WTC11 (cell line): ENCODE data around the gene FOXJ3. TPM values are rescaled to one million over a fixed set of nuclear protein-coding genes. Genes with fewer than 3 reads are reported as not detected.

Experiments used
- ATAC-seq: fragments of 200-7000 bp; cut with Tn5 transposase; 2 replicates; pipeline ENCODE4 v1.10.0; 2021; ENCODE audit warnings: mild to moderate bottlenecking, moderate library complexity
- CTCF ChIA-PET: fragments of 300-600 bp; sonication (Branson Sonifier 250); formaldehyde crosslinking; loops from one replicate; lab custom pipeline; 2021; ENCODE audit warnings: antibody characterized with exemption; lab: Charles Lee
- POLR2A ChIA-PET: fragments of 350-600 bp; sonication (Branson Sonifier 250); formaldehyde crosslinking; loops from one replicate; lab custom pipeline; 2021; ENCODE audit warnings: antibody characterized with exemption; lab: Charles Lee
- DNase-seq: peaks from one replicate; pipeline ENCODE4 v3.0.0; 2021; ENCODE audit warnings: low spot score
- H3K27ac Mint-ChIP-seq: 2 replicates; pipeline ENCODE4 v1.8.0; 2021; ENCODE audit warnings: mixed read lengths
- H3K27me3 Mint-ChIP-seq: 2 replicates; pipeline ENCODE4 v1.8.0; 2021; ENCODE audit warnings: low read depth, mild to moderate bottlenecking, moderate library complexity, mixed read lengths
- H3K36me3 Mint-ChIP-seq: 2 replicates; pipeline ENCODE4 v1.8.0; 2021; ENCODE audit warnings: mixed read lengths
- H3K4me1 Mint-ChIP-seq: 2 replicates; pipeline ENCODE4 v1.8.0; 2022; ENCODE audit warnings: mixed read lengths
- H3K4me3 Mint-ChIP-seq: 2 replicates; pipeline ENCODE4 v1.8.0; 2021; ENCODE audit warnings: mild to moderate bottlenecking, moderate library complexity, mixed read lengths
- H3K9me3 Mint-ChIP-seq: 2 replicates; pipeline ENCODE4 v1.8.0; 2021; ENCODE audit warnings: mixed read lengths
- AR ChIP-seq: fragments of 250-450 bp; sonication (Bioruptor Pico); IDR thresholded peaks from 2 replicates; pipeline ENCODE4 v1.9.0; 2021; ENCODE audit warnings: mild to moderate bottlenecking
- ATF2 ChIP-seq: sonication (generic); formaldehyde crosslinking; IDR thresholded peaks from 2 replicates; pipeline ENCODE4 v1.8.1; 2022; ENCODE audit warnings: low read depth, missing genetic modification reagents, borderline replicate concordance
- CBFB ChIP-seq: sonication (generic); formaldehyde crosslinking; IDR thresholded peaks from 2 replicates; pipeline ENCODE4 v1.8.1; 2022; ENCODE audit warnings: mild to moderate bottlenecking, low read depth, missing genetic modification reagents
- CDX4 ChIP-seq: fragments of 250-450 bp; sonication (Bioruptor Pico); IDR thresholded peaks from 2 replicates; pipeline ENCODE4 v1.9.0; 2021; ENCODE audit warnings: moderate library complexity, mild to moderate bottlenecking, inconsistent platforms, borderline replicate concordance
- ELF4 ChIP-seq: sonication (generic); formaldehyde crosslinking; IDR thresholded peaks from 2 replicates; pipeline ENCODE4 v1.8.1; 2022; ENCODE audit warnings: low read depth, mild to moderate bottlenecking, moderate library complexity, missing genetic modification reagents
- FOXJ3 ChIP-seq: sonication (generic); formaldehyde crosslinking; IDR thresholded peaks from 2 replicates; pipeline ENCODE4 v1.9.0; 2021; ENCODE audit warnings: missing genetic modification reagents, mild to moderate bottlenecking, borderline replicate concordance
- IRF1 ChIP-seq: sonication (generic); formaldehyde crosslinking; IDR thresholded peaks from 2 replicates; pipeline ENCODE4 v1.8.0; 2023; ENCODE audit warnings: missing genetic modification reagents
- KAT7 ChIP-seq: sonication (generic); formaldehyde crosslinking; IDR thresholded peaks from 2 replicates; pipeline ENCODE4 v1.8.1; 2023; ENCODE audit warnings: missing genetic modification reagents, mild to moderate bottlenecking, borderline replicate concordance
- NR1H2 ChIP-seq: sonication (generic); formaldehyde crosslinking; IDR thresholded peaks from 2 replicates; pipeline ENCODE4 v1.9.0; 2021; ENCODE audit warnings: mild to moderate bottlenecking, moderate library complexity, missing genetic modification reagents
- NR3C1 ChIP-seq: sonication (generic); formaldehyde crosslinking; conservative IDR thresholded peaks from 2 replicates; pipeline ENCODE4 v1.8.1; 2023; ENCODE audit warnings: low read depth, mild to moderate bottlenecking, missing genetic modification reagents
- TEAD4 ChIP-seq: sonication (generic); formaldehyde crosslinking; IDR thresholded peaks from 2 replicates; pipeline ENCODE4 v1.8.0; 2022; ENCODE audit warnings: mild to moderate bottlenecking, missing genetic modification reagents
- ZBTB21 ChIP-seq: sonication (generic); formaldehyde crosslinking; IDR thresholded peaks from 2 replicates; pipeline ENCODE4 v1.8.1; 2023; ENCODE audit warnings: mild to moderate bottlenecking, missing genetic modification reagents, borderline replicate concordance
- ZMAT4 ChIP-seq: fragments of 250-450 bp; sonication (Bioruptor Pico); IDR thresholded peaks from 2 replicates; pipeline ENCODE4 v1.9.0; 2021; ENCODE audit warnings: mild to moderate bottlenecking
- ZNF219 ChIP-seq: sonication (generic); formaldehyde crosslinking; IDR thresholded peaks from 2 replicates; pipeline ENCODE4 v1.8.0; 2023; ENCODE audit warnings: missing genetic modification reagents, mild to moderate bottlenecking, borderline replicate concordance
- ZNF281 ChIP-seq: sonication (generic); formaldehyde crosslinking; IDR thresholded peaks from 2 replicates; pipeline ENCODE4 v1.8.0; 2023; ENCODE audit warnings: mild to moderate bottlenecking, missing genetic modification reagents
- ZNF396 ChIP-seq: fragments of 250-450 bp; sonication (Bioruptor Pico); IDR thresholded peaks from 2 replicates; pipeline ENCODE4 v1.8.0; 2021; ENCODE audit warnings: mild to moderate bottlenecking, moderate library complexity, borderline replicate concordance
- ZNF423 ChIP-seq: fragments of 250-450 bp; sonication (Bioruptor Pico); IDR thresholded peaks from 2 replicates; pipeline ENCODE4 v2.1.2; 2022; ENCODE audit warnings: mild to moderate bottlenecking, moderate library complexity
- ZNF671 ChIP-seq: fragments of 250-450 bp; sonication (Bioruptor Pico); IDR thresholded peaks from 2 replicates; pipeline ENCODE4 v1.8.0; 2021; ENCODE audit warnings: mild to moderate bottlenecking
- total RNA-seq: library from RNA; stranded (reverse); gene quantifications from 3 replicates; pipeline ENCODE4 v1.2.3, GENCODE V29; 2021
- TF ChIP-seq, protein P1 (sequence below): fragments of 250-450 bp; sonication (Bioruptor Pico); IDR thresholded peaks from 2 replicates; pipeline ENCODE4 v1.8.0; 2021; ENCODE audit warnings: mild to moderate bottlenecking
- TF ChIP-seq, protein P2 (sequence below): fragments of 250-450 bp; sonication (Bioruptor Pico); IDR thresholded peaks from 2 replicates; pipeline ENCODE4 v1.9.0; 2021; ENCODE audit warnings: mild to moderate bottlenecking, borderline replicate concordance

The FOXJ3 gene
- total RNA-seq, 1 experiment from 2014 or later: 43.3 TPM

GRCh38 chr1:42330215-42330614 lies 4.8 kb downstream of the FOXJ3 start:
- no peak for DNase-seq
- no peak for ATAC-seq
- H3K9me3 Mint-ChIP-seq: no peaks in the 10 kb centered on the region
- POLR2A ChIA-PET: no interaction called here
- no peaks in the 10 kb centered on the region for H3K36me3 Mint-ChIP-seq
- no peaks in the 10 kb centered on the region for H3K27me3 Mint-ChIP-seq
- TF ChIP-seq, protein P1, sequence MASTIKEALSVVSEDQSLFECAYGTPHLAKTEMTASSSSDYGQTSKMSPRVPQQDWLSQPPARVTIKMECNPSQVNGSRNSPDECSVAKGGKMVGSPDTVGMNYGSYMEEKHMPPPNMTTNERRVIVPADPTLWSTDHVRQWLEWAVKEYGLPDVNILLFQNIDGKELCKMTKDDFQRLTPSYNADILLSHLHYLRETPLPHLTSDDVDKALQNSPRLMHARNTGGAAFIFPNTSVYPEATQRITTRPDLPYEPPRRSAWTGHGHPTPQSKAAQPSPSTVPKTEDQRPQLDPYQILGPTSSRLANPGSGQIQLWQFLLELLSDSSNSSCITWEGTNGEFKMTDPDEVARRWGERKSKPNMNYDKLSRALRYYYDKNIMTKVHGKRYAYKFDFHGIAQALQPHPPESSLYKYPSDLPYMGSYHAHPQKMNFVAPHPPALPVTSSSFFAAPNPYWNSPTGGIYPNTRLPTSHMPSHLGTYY: no peak
- TF ChIP-seq NR1H2 (CRISPR knock-in tag) (no peak), ZMAT4 (CRISPR knock-in tag) (no peak), ELF4 (no peak), ZBTB21 (no peak), NR3C1 (CRISPR knock-in tag) (no peak), ZNF396 (CRISPR knock-in tag) (no peak), ZNF423 (no peak), FOXJ3 (no peak), ZNF671 (CRISPR knock-in tag) (no peak), AR (CRISPR knock-in tag) (no peak), TEAD4 (CRISPR knock-in tag) (no peak)
- H3K4me3 Mint-ChIP-seq: no peak overlapping the region
- CTCF ChIA-PET: interaction anchor here (1.0 kb wide), 1 partner anchor 157 kb away, joined by 3 read pairs; no protein-coding TSS in a partner anchor
- H3K4me1 Mint-ChIP-seq: peaks cover 50% of the 10 kb centered on the region
- no peak overlapping the region for H3K27ac Mint-ChIP-seq

- Mint-ChIP-seq H3K9me3 (no peaks in the 10 kb centered on the region), H3K27me3 (no peaks in the 10 kb centered on the region), H3K4me3 (no peak overlapping the region), H3K4me1 (peaks cover 50% of the 10 kb centered on the region), H3K36me3 (no peaks in the 10 kb centered on the region), H3K27ac (peak overlapping the region; percentile 46; the same call in 1 of the 2 replicates)
- ChIA-PET POLR2A (interaction anchor here (1.2 kb wide), 1 partner anchor 13 kb away, joined by 3 read pairs; no protein-coding TSS in a partner anchor), CTCF (no interaction called here)
- no peak for ATAC-seq
- DNase-seq: no peak
- no peak for TF ChIP-seq ZNF281
- TF ChIP-seq CDX4 (CRISPR knock-in tag): no peak
- TF ChIP-seq, protein P2, sequence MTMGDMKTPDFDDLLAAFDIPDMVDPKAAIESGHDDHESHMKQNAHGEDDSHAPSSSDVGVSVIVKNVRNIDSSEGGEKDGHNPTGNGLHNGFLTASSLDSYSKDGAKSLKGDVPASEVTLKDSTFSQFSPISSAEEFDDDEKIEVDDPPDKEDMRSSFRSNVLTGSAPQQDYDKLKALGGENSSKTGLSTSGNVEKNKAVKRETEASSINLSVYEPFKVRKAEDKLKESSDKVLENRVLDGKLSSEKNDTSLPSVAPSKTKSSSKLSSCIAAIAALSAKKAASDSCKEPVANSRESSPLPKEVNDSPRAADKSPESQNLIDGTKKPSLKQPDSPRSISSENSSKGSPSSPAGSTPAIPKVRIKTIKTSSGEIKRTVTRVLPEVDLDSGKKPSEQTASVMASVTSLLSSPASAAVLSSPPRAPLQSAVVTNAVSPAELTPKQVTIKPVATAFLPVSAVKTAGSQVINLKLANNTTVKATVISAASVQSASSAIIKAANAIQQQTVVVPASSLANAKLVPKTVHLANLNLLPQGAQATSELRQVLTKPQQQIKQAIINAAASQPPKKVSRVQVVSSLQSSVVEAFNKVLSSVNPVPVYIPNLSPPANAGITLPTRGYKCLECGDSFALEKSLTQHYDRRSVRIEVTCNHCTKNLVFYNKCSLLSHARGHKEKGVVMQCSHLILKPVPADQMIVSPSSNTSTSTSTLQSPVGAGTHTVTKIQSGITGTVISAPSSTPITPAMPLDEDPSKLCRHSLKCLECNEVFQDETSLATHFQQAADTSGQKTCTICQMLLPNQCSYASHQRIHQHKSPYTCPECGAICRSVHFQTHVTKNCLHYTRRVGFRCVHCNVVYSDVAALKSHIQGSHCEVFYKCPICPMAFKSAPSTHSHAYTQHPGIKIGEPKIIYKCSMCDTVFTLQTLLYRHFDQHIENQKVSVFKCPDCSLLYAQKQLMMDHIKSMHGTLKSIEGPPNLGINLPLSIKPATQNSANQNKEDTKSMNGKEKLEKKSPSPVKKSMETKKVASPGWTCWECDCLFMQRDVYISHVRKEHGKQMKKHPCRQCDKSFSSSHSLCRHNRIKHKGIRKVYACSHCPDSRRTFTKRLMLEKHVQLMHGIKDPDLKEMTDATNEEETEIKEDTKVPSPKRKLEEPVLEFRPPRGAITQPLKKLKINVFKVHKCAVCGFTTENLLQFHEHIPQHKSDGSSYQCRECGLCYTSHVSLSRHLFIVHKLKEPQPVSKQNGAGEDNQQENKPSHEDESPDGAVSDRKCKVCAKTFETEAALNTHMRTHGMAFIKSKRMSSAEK (CRISPR knock-in tag): no peak
- no peak for TF ChIP-seq IRF1 (CRISPR knock-in tag)
- TF ChIP-seq CBFB (CRISPR knock-in tag): no peak
- no peak for TF ChIP-seq KAT7 (CRISPR knock-in tag)
- no peak for TF ChIP-seq ATF2 (CRISPR knock-in tag)
- TF ChIP-seq ZNF219: no peak
Measured at GRCh38 chr1:42328916-42329496, 6.0 kb downstream of the FOXJ3 start.
